Subcutaneous adipose tissue (tissue), 4 donors: ENCODE data around the gene B3GALNT2. TPM values are rescaled to one million over a fixed set of nuclear protein-coding genes. Genes with fewer than 3 reads are reported as not detected.

Experiments
- total RNA-seq, 4 donors: library from RNA; depleted of rRNA; stranded (reverse); fragments of >200 nt; gene quantifications; one replicate each; pipeline ENCODE4 v1.1.0, GENCODE V29; 2016
- TF ChIP-seq, protein P1 (sequence below): fragments of 450-650 bp; IDR thresholded peaks from one replicate; pipeline ENCODE4 v1.5.1; 2016; ENCODE audit warnings: low read depth, mild to moderate bottlenecking, control low read depth, antibody characterized with exemption, moderate library complexity

Gene B3GALNT2
- total RNA-seq, 4 donors from 2014 or later = 15.4 to 19.4 (median 17.5) TPM

DNA sequence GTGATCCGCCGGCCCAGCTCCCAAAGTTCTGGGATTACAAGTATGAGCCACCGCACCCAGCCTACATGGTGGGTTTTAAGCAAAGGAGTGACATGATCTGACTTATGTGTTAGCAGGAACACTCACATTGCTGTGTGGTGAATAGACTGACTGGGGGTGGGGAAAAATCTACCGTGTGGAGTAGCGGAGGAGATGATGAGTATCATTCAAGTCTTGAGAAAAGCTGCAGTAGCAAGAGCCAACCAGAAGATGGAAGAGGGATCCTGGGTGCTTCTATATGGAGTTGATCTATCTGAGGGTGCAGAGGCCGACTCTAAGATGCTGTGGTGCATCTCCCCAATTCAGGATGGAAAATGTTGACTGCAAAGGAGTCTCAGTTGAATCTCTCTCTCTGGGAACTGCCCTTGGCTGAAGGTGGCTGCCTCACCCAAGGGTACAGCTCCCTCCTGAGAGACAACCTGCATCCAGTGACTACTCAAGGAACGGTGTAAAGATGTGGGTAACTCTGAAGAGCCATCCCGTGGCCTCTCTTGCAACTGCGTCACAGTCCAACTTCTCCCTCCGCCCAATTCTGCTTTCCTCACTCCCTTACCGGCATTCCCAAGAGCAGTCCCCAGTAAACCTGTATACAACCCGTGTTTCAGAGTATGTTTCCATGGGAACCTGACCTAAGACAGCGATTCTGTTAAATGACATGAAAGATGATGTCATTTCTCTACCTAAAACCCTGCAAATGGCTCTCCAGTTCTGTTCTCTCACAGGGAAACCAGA, 7.4 kb upstream of the B3GALNT2 start:
- TF ChIP-seq, protein P1, sequence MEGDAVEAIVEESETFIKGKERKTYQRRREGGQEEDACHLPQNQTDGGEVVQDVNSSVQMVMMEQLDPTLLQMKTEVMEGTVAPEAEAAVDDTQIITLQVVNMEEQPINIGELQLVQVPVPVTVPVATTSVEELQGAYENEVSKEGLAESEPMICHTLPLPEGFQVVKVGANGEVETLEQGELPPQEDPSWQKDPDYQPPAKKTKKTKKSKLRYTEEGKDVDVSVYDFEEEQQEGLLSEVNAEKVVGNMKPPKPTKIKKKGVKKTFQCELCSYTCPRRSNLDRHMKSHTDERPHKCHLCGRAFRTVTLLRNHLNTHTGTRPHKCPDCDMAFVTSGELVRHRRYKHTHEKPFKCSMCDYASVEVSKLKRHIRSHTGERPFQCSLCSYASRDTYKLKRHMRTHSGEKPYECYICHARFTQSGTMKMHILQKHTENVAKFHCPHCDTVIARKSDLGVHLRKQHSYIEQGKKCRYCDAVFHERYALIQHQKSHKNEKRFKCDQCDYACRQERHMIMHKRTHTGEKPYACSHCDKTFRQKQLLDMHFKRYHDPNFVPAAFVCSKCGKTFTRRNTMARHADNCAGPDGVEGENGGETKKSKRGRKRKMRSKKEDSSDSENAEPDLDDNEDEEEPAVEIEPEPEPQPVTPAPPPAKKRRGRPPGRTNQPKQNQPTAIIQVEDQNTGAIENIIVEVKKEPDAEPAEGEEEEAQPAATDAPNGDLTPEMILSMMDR = no peak

DNA sequence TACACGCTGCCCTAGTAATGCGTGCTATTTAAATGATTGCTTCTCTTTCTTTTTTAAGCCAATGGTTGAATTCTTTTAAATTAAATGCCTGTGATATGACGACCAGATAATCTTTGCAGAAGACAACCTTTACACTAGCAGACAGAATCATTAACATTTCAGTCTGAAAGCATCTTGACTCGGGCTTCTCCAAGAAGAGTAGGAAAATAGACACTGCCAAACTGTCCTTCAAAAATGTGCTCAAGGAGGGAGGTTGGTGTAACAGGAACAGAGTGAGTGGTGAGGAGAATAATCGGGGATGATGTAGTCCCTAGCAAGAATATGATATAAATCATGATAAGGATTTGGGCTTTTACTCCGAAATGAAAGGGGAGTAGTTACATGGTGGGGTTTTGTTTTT, 6.6 kb upstream of the B3GALNT2 start:
- TF ChIP-seq, protein P1 = no peak

DNA sequence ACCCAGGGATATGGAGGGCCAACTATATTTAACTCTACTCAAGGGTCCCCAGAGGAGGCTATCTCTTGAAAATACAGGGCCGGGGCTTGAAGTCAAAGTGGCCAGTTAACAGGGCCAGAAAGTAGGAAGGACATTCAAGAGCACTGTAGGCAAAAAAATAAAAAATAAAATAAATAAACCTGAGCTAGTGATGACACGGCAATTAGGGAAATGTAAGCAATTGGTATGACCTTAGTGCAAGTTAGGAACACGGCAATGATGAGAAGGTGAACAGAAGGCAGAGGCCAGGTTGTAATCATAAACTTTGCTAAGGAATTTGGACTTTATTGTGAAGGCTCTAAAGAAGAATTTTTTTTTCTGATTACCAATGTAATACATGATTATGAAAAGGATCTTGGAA, 3.4 kb upstream of the B3GALNT2 start:
- TF ChIP-seq, protein P1 = no peak

DNA sequence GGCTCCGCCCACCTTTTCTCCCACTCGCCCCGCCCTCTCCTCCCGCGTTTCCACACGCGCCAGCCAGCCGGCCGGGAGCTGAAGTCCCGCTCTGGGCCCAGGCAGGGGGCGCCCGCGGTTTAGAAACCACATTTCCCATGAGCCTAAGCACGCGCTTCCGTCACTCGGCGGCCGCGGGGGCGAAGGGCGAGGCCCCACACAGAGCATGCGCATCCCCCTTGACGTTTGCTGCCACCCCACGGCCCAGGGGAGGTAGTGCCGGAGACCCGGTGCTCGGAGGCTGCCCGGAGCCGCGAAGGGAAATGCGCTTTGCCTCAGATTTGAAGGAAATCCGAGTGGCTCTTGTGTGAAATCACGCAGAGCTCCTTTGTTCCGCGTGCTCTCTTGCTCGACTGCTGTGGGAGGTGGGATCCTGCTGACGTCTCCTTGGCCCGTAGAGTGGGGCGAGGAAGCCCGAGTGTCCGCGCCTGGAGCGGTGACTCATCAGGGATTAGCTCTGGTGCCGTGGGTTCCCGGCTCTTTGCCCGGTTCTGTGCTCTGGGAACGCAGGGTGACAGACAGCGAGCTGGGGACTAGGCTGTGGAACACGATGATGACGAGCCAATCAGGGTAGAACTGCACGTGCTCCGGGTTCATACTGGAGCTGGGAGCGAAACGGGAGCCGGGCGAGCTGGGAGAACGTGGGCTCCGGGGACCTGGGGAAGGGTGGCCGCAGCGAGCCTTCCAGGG, 406 bp upstream of the B3GALNT2 start:
- TF ChIP-seq, protein P1 = no peak

DNA sequence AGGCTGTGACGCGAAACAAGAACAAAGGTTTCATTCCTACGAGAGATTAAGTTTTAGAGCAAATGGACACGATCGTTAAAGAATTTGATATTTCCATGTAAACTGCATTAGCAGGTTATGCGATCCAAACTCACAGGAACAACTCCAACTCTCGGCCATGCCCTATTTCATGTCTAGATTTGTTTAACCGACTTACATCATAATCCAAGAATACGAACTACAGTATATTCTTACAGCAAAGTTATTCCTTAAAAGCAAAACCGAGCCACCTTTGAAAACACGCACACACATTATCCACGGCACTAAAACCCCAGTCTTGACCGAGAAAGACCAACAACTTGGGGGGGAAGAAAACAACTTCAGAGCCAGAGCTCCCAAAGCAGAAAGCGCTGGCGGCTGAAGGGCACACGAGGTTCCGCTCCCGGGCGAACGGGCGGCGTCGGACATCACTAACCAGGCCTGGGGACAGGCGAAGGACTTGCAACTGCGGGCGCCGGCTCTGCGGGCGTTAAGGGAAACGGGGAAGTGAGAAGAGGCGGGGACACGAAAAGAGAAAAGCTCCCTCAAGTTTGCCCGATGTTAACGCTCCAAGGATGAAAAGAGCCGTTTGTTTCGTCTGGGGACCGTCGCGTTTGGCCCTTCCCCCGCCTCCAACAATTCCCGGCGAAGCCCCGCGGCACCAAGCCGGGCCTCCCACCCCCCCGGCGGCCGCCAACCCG, 690 bp downstream of the B3GALNT2 start:
- TF ChIP-seq, protein P1 = no peak

DNA sequence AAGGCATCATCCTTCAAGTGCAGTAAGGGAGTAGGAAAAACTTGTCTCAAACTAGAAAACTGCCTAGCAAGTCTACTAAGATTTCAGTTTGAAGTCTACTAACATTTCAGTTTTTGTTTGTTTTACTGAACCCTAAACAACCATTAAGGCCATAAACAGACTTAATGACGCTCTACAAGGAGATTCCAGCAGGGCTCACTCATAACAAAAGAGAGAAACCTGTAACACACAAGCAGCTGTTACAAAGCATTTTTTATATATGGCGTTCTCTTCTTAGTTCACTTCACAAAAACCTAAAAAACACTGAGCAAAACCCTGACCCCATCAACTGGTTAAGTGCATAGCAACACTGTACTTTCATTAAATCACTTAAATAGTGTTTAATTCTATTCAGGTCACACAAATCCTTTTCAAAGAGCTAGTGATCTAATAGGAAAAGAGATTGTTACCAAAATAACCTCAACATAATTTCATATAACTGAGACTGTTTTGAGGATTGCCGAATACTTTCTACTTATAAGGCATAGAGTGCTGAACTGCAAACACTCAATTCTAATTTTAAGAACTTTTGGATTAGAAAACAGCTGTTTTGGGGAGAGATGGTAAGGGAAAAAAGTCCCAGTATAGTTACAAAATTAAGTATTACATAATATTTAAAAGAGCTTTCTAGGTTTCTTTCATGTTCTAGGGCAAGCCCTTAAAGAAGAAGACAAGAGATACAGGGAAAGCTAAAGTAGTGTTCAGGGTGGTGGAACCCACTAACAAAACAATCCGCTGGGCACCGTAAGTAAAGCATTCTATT, 1.4 kb downstream of the B3GALNT2 start:
- TF ChIP-seq, protein P1 = no peak
